Measurements from ENCODE around the gene NXPE3. TPM values are rescaled to one million over a fixed set of nuclear protein-coding genes. Genes with fewer than 3 reads are reported as not detected.
A peak's percentile ranks its signal among the peaks of the same experiment; 100 is the strongest.
"Not testable (repeated sequence)": the region's sequence is repeated elsewhere in the genome, so short reads cannot be mapped to it uniquely, and the experiment has no call there.

The NXPE3 gene
- total RNA-seq, 1 donor from 2014 or later: 13.5 TPM

DNA sequence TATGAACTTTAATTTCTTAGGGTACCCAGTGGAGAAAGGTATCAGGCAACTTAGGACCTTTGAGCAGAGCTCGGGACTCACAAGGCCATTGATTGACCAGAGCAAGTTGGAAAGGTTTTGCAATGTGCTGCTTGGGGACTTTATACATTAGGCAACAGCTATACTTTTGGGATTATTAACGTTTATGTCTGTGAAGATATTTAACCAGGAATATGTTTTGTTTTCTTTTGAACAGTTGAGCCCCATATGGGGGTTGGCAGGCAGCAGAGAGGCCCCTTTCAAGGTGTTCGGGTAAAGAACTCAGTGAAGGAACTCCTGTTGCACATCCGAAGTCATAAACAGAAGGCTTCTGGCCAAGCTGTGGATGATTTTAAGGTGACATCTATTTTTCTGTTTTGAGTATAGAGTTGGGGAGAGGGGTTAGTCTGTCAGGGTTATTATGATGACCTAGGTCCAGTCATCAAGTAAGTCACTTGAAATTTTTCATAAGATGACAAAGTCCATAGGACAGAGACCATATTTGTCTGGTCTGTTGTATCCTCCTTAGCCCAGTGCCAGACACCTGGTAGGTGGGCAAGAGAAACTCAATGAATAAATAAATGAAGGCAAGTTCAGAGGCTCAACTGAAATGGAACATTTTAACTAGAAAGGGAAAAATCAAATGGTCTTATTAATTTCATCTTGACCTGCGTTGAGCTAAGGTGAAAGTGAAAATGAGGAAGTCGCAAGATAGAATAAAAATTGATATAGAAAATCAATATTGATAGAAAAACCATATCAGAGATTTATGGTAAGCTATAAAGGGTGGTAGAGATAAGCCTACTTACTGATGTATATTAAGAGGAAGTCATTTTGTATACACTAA, 73.1 kb downstream of the NXPE3 start:
- no peak for DNase-seq (ENCODE audit: low spot score)

DNA sequence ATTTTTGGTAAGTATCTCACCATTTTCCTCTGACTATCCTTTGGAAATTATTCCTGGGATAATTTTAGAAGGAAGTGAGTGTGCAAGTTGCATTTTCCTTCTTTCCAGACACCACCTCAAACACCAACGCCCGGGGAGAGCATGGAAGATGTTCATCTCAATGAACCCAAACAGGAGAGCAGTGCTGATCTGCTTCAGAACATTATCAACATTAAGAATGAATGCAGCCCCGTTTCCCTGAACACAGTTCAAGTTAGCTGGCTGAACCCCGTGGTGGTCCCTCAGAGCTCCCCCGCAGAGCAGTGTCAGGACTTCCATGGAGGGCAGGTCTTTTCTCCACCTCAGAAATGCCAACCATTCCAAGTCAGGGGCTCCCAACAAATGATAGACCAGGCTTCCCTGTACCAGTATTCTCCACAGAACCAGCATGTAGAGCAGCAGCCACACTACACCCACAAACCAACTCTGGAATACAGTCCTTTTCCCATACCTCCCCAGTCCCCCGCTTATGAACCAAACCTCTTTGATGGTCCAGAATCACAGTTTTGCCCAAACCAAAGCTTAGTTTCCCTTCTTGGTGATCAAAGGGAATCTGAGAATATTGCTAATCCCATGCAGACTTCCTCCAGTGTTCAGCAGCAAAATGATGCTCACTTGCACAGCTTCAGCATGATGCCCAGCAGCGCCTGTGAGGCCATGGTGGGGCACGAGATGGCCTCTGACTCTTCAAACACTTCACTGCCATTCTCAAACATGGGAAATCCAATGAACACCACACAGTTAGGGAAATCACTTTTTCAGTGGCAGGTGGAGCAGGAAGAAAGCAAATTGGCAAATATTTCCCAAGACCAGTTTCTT, 74.2 kb downstream of the NXPE3 start:
- no peak for DNase-seq (ENCODE audit: low spot score)

DNA sequence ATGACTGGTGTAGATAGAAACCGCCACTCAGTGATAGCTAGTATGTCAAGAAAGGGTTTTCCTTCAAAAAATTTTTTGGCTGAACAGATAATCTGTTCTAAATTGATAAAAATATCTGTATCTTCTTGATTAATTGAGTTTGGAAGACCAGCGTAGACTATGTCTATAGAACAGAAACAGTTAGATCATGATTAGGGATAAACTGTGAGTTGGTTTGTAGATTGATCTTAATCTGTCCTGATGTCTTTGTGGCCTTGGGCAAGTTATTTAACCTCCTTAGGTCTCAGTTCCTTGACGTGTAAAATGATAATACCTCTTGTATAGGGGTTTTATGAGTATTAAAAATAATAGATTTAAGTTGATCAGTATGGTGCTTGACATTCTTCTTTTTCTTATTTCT, 75.0 kb downstream of the NXPE3 start:
- no peak for DNase-seq (ENCODE audit: low spot score)

DNA sequence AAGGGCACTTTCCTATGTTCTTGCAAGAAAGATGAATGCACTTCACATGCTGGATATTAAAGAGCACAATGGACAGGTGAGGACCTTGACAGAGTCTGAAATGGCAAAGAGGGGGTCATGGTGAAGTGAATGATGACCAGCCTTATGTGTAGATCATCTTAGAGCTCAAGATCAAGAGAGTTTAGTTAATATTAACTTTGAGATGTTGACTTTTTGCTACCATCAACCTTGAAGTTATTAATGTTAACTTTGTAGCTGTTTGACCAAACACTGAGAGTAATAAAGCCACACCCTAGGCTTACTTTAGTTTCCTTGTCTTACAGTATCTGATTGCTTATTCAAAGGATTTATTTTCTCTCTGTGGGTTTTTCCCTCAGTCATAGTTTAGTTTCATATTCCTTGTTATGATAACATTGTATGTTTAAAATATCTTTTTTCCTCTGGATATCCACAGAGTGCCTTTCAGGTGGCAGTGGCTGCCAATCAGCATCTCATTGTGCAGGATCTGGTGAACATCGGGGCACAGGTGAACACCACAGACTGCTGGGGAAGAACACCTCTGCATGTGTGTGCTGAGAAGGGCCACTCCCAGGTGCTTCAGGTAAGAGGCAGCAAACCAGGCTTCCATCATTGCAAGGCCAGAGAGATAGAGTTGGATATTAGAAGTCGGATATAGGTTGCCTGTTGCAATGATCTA, 75.7 kb downstream of the NXPE3 start:
- no peak for DNase-seq (ENCODE audit: low spot score)

DNA sequence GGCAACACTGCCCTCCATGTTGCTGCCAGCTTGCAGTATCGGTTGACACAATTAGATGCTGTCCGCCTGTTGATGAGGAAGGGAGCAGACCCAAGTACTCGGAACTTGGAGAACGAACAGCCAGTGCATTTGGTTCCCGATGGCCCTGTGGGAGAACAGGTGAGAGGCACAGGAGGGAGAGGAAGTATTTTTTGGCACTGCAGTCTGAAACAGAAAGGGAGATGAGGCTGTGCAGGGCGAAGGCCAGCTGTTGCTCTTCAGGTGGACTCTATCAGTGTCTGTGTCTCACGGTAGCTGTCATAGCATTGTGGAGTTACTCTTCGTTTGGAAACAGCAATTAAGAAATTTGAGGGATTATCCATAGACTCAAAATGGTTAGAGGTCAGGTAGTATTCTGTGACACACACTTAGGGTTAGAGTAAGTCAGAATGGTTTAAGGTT, 78.3 kb downstream of the NXPE3 start:
- no peak for DNase-seq (ENCODE audit: low spot score)

DNA sequence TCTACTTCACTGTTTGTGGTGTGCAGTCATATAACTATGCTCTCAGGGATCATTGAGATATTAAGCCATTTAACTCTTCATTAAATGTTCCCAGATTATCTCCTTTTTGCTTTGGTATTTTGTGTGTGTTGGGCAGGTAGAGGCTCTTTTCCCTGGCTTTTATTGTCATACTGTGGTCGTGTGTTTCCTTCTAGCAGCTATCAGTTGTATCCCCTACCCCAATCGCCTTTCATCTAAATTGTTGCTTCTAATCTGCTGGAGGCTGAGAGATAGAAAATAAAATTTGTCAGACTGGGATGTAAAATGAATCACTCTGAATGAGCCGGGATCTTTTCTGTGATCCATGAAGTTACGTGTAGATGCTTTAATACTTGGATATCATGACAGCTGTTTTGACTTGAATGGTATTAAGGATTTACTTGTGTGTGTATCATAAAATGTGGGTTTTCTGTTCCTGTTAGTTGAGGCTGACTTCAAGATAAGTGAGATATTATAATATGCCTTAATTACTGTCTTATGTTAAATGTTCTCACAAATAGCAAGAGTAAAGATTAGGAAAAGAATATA, 79.5 kb downstream of the NXPE3 start:
- peak; percentile 69 for DNase-seq (ENCODE audit: low spot score)

DNA sequence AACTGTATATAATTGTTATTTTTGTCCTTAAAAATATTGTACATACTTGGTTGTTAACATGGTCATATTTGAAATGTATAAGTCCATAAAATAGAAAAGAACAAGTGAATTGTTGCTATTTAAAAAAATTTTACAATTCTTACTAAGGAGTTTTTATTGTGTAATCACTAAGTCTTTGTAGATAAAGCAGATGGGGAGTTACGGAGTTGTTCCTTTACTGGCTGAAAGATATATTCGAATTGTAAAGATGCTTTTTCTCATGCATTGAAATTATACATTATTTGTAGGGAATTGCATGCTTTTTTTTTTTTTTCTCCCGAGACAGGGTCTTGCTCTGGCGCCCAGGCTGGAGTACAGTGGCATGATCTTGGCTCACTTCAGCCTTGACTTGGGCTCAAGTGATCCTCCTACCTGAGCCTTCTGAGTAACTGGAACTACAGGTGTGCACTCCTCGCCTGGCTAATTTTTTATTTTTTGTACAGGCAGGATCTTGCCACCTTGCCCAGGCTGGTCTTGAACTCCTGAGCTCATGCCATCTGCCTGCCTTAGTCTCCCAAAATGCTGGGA, 81.0 kb downstream of the NXPE3 start:
- no peak for DNase-seq (ENCODE audit: low spot score)

DNA sequence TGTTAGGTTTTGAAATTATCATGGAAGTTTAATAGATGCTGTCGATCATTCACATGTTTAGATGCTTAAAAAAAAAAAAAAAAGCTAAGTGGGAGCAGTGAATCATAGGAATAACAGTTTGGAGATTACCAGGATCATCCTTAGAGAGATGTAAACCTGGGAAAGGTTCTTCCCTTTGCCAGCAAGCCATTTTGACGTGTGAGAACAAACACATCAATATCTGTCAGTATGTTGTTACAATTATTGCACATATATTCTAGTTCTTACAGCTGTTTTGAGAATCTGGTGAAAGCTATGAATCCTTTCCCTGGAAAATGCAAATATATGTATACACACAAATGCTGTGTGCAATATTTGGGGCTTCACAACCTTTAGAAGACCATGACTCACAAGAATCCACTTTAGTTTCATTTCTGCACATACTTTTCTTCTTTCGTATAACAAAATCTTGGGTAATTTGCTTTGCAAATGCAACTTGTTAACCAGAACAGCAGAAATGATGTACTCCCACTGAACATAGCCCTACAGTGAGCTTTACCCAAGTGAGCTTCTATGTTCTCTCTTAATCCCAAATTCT, 82.3 kb downstream of the NXPE3 start:
- DNase-seq (ENCODE audit: low spot score): no peak

DNA sequence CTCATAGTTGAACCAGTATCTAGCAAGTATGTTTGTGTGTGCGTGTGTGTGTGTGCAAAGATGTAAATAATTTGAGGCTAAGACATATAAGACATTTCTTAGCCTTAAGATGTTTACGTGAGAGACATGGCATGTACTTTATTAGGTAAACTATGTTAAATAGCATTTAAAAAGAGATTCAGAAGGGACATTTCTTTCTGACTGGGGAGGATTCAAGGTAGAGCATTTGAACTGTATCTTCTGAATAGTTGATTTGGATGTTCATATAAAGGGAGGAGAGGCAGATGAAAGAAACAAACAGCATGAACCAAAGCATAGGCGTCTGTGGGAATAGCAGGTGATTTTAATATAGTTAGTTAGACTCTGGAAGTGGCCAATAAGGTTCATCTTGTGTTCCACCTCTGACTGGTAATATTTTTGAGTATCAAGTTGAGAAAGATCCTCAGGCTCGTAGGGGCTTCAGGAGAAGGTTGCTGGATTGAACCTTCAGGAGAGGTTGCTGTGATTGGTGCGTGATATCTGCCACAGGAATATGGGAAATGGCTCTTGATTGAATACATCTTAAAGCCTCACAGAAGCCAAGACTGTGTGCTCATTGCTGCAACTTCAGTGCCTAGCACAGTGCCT, 82.9 kb downstream of the NXPE3 start:
- no peak for DNase-seq (ENCODE audit: low spot score)

DNA sequence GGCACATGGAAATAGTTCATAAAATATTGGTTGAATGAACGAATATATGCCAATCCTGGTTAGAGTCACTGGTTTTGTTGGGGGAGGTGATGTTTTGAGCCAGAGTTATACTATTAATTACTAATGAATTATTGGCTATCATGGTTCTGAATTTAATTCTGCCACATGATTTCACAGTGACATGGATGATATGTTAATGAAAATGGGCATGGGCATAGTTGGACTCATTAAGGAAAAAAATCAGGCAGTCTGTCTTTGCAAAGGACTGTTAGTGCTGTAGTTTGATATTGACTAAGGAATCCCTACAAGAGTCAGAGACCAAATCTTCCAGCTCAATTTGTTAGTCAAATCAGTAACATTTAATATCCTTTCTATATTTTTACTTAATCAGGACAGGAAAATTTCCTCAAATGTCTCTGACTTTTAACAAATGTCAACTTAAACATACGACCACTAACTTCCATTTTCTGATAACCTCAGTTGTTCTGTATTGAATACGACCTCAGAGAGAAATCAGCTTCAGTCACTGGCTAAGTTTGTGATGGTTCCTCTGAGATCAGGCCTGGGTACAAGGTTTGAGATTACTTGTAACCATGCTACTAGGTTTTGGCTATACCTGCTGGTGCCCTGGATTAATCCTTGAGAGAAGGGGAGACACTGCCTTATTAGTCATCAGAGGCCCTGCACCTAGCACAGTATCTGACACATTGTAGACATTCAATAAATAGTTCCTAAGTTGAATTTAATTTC, 83.6 kb downstream of the NXPE3 start:
- no peak for DNase-seq (ENCODE audit: low spot score)

DNA sequence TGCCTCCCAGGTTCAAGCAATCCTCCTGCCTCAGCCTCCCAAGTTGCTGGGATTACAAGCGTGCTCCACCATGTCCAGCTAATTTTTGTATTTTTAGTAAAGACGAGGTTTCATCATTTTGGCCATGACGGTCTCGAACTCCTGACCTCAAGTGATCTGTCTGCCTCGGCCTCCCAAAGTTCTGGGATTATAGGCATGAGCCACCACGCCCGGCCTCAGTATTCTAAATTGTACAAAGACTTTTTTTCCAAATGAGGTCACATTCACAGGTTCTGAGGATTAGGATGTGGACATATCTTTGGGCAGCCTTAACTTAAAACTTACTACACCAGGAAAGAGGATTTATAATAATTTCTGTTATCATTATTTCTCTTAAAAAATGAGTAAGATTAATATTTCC, 85.9 kb downstream of the NXPE3 start:
- DNase-seq (ENCODE audit: low spot score): not testable (repeated sequence)

DNA sequence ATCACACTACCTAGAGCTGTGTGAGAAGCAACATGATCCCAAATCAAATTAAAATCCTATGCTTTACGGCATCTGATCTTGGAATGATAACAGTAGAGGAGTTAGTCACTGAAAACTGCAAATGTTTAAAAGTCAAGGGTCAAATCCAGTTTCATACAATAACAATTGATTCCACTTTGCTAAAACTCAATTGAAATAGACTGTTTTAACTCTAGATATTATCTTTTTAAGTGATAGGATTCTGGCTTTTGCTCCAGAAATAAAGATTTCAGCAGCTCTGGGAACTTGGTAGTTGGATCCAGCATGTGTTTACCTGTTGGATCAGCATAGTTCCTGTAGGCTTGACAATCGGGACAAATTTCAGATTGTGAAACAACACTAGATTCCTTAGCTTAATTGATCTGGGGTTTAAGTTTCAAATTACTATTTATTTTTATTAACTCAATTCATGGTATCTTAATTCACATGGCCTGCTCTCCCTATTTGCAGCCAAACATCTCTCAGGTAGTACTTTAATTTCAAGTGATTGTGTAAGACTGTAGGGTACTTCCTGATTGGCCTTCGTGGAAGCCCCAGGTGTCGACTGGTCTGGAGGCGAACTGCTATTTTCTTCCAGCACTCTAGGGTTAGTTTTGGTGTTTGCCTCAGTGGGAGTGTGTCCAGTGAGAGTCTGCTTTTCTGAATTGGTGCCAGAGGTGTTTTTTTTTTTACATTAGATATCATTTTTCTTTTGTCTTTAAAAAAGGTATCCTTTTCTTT, 86.9 kb downstream of the NXPE3 start:
- no peak for DNase-seq (ENCODE audit: low spot score)

DNA sequence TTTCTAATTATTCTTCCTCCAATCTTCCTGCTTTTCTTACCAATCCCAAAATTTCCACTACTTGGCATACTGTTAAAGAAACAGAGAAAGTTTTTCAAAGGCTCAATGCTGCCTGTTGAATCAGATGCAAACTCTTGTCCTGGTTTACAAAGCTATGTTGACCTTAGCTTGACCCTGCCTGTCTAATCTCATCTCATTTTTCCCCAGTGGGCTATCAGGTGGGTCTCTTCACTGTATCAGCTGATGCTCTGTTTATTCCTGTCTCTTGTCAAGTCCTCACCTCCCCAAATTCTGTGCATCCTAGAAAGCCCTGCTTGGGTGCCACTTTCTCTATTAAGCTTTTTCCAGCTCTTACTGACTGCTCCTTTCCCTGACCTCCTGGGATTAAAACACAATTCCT, 88.5 kb downstream of the NXPE3 start:
- no peak for DNase-seq (ENCODE audit: low spot score)

DNA sequence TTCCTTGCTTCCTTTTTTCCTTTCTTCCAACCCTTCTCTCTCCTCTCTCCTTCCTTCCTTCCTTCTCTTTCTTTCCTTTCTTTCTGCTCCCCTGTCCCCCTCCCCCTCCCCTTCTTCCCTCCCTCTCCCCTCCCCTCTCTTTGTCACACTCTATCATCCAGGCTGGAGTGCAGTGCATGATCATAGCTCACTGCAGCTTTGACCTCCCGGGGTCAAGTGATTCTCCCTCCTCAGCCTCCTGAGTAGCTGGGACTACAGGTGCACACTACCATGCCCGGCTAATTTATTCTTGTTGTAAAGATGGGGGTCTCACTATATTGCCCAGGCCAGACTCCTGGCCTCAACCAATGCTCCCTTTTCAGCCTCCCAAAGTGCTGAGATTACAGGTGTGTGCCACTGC, 89.0 kb downstream of the NXPE3 start:
- no peak for DNase-seq (ENCODE audit: low spot score)

DNA sequence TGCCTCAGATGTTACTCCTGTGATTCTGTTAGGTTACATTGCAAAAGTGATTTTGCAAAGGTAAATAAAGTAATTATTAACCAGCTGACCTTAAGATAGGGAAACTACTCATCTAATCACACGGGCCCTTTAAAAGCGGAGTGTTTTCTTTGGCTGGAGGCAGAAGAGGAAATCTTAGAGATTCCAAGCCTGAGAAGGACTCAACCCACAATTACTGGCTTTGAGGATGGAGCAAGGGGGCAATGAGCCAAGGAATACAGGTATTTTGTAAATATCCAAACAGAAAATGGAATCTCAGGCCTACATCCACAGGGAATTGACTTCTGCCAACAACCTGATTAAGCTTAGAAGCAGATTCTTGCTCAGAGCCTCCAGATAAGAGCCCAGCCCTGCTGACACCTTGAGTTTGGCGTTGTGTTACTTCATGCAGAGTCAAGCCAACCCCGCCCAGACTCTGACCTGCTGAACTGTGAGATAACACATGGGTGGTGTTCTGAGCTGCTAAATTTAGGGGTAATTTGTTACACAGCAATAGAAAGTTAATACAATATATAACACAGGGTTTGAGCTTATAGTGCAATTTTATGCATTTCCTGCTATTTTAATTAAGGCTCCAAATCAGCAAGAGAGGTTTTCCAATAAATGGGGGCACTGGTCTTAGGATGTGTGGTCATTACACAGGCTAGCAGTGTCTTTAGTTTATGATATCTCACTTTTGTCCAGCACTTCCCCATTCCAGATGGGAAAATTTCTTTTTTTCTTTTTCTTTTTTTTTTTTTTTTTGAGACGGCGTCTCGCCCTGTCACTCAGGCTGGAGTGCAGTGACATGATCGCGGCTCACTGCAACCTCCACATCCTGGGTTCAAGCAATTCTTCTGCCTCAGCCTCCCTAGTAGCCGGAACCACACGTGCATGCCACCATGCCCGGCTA, 89.8 kb downstream of the NXPE3 start:
- DNase-seq (ENCODE audit: low spot score): no peak

DNA sequence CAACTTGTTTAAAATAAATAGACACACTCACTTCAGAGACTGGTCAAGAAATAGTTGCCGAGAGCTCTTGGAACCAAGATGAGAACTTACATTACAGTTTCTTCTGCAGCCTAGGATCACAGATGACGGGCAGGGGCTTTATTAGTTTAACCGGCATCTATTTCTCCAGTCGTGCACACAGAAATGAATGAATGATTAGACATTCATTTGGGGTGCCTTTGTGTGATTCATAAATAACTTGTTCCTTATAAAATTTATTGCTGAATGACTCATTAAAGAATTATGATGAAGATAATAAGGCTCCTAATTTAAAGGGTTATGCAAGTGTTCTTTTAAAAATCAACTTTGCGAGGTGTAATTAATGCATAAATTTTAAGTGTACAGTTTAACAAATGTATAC, 91.1 kb downstream of the NXPE3 start:
- DNase-seq (ENCODE audit: low spot score): no peak

DNA sequence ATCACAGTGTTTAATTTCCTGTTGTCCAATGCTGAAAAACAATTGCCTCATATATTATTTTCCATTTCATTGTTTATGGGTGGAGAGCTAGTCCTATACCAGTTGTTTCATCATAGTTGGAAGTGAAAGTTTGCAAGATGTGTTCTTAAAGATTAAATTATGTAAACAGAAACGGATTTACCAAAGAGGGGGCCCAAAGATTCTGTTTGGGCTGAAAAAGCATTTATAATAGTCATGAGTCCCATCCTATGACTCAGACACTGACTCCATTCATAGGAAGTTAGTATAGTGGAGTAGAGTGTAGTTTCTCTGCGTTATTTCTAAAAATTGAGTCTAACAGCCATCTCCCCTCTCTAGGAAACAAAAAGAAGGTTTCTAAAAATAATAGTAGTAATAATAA, 94.6 kb downstream of the NXPE3 start:
- no peak for DNase-seq (ENCODE audit: low spot score)

DNA sequence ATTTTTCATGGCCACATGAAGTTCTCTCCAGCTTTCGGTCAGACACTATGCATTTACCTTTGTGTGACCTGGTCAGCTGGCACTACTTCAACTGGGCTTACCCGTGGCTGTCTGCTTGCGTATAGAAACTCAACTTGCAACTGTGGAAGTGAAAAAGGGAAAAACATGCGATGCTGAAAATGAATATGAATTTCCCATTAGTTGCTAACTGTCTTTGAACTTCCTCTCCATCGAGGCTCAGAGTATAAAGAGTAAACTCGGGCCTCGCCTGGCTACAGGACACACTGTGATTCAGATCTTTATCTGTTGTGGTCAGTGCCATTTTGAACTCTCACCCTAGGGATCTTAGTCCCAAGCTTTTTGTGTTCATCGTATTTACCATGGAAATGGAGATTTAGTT, 97.1 kb downstream of the NXPE3 start:
- no peak for DNase-seq (ENCODE audit: low spot score)

All from umbilical cord (tissue), 2 donors.